Measurements from ENCODE around the gene AADAC.
"Not testable (repeated sequence)": the region's sequence is repeated elsewhere in the genome, so short reads cannot be mapped to it uniquely, and the experiment has no call there.

Gene AADAC

DNA sequence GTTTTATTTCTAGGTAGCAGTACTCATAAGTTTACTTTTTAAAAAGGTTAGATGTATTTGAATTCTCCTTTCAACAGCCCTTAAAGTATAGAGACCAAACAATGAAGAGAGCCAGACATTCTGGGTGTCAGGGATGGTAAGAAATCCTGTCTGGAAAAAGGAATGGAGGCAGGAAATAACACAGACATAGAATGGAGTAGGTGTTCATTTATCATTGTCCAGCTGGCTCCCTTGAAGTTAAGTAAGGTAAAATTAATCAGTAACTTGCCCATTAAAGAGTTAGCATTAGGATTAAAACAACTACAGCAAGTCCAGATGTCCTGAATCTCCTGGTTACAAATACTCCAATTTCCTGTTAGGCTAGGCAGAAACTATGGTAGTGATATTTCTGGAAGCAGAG lies 46.0 kb downstream of the AADAC start:
- DNase-seq = no peak

DNA sequence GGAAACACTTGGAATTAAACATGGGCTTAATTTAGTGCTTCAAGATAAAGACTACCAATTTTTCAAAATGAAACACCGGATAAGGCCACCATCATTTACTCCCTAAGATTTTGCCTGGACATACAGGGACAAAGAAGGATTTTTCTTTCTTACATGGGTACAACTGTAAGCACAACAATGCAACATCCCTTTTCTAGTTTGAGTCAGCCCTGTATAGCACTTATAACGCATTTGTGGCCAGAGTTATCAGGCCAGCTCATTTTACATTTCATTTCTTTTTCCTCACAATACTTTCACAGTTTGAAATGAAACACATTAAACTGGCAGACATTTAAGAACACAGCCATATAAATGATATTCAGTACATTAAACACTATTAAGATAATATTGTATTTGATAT lies 49.7 kb downstream of the AADAC start:
- DNase-seq = no peak

DNA sequence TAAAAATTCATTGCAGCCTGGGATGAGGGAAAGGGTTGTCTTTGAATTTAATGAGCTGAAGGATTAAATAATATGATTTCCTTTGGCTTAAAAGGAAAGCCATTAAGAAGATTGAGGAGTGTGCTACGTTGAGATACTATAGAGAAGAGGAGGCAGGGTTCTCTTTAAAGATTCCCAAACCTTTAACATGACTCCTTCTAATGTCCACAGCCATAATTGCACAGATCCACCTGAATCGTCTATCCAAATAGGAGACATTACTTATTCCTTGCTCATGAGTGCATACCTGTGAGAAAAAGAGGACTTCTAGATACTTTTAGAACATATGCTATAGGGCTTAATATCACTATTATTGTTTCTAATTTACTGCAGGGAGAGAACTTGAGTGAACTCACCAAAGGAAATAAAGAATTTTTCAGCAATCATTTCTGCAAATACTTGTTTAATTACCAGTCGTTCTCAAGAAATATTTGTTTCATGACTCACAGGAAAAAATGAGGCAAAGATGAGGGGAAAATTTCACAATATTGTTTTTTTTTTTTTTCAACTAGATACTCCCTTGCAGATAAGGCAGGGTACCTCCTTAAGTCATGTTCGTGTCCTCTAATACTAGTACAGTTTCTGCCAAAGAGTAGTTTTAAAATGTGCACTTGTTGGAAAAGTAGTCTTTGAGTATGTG lies 50.6 kb downstream of the AADAC start:
- no peak for DNase-seq

DNA sequence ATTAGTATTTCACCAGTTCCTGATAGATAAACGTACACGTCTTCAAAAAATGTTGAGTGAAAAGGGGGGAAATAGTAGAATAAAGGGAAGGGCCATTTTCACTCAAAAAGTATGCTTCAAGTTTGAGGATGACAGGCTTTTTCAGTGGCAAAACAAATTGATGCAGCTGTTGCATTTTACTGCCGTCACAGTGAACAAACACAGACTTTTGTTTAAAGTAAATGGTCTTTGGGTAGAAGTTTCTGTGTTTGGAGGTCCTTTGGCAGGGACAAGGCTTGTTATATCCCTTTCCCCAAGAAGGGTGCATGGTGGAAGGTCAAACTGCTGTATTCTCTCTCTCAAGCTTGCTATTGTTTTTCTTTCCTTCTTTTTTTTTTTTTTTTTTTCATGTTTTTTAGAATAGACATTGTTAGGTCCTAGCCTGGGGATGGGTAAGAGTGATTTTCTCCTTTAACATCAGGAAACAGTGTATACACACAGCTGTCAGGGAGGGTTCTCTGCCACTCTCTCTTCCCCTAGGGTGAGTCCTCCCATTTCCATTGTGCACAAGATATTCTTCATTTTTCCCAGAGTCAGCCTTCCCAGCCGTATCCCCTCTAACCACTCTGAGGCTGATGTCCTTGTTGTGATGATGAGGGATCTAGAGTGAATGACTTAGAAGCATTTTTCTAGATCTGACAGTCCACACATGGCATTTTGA lies 52.9 kb downstream of the AADAC start:
- DNase-seq = no peak

DNA sequence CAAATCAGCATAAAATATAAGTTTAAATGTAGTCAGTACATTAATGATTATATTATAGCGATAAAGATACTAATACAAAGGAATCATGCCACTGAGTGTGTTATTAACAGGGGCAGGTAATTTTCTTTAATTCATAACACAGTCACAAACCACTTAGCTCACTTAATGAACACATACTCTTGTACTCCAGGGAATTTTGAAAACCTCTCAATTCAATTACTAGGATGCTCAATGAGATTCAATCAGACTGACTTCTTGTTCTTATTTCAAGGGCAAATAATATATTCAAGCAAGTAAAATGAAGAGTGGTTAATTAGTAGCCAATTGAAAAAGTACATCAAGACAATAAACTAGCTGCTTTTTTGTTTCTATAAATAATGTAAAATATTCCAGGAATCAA lies 53.8 kb downstream of the AADAC start:
- DNase-seq = no peak

DNA sequence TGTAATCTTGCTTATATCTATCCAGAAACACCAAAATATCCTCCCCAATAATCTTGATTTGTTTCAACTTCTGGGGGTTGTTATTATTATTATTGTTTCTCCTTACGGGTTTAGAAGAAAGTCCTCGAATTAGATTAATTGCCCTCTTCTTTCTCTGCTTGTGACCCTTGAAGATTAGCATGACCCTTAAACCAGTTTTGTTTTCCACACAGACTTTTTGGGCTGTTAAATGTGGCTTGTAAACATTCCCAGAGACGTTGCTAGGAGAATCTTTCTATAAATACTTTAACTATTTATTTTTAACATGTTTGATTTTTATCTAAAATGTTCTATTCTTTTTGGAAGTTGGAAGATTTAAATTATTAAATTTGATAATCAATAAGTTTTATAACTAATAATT lies 55.3 kb downstream of the AADAC start:
- DNase-seq = no peak

DNA sequence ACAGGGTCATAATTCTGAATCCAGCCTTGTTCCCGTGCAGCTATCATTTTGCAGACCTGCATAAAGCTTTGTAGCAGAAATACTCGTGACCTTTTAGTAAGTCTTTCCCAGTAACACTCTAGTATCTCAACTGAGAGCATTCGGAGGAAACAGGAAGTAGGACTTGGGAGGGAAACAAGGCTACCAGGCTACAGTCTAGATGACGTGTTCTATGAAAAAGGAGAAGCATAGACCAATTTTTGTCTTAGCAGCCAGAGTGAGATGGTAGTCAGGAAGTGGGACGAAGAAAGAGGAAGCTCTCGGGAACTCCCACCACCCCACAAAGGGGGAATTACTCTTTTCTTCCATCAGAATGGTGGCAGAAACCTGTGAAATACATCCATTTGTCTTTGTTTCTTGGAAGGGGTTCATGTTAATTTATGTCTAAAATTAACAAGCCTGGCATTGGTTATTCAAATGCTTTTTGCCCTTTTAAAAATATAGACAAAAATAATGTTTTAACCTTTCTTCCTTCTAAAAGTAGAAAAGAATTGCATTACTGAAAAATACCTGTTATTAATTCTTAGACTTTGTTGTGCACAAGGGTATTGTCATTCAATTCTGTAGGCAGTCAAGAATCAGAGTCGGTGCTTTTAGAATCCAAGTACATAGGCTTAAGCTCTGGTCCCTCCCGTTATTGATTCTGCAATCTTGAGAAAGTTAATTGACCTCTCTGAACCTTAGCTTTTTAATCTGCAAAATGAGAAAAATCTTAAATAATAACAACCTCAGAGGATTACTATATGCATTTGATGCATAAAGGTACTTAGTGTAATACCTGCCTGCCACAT lies 57.9 kb downstream of the AADAC start:
- DNase-seq = peak; percentile 68

DNA sequence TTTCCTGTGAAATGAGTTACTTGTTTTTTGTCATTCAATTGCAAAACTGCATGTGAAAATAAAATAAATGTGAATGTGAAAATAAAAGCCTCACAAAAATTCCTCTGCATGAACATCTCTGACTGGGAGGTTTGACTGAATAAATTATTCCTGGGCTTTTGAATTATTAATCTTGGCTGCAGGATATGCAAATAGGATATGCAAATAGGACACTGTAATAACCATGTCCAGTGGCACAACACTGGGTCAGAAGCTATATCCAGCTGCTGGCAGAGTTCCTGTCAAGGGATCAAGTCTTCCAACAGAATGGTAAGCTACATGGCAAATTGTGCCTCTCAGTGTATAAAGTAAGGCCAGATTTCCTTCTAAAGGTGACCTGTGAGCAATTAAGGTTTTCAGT lies 59.5 kb downstream of the AADAC start, which contains the start of gene SUCNR1:
TSS of gene SUCNR1 (plus strand) at position 246 of the 400 bp plus-strand sequence. CDS start 6,250 bp downstream, outside the sequence.
- DNase-seq = no peak

DNA sequence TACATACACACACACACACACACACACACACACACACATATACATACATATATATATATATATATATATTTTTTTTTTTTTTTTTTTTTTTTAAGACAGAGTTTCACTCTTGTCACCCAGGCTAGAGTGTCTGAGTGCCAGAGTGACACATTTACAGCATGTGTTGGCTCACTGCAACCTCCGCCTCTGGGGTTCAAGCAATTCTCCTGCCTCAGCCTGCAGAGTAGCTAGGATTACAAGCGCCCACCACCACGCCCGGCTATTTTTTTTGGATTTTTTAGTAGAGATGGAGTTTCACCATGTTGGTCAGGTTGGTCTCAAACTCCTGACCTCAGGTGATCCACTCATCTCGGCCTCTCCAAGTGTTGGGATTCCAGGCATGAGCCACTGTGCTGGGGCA lies 60.2 kb downstream of the AADAC start:
- DNase-seq = not testable (repeated sequence)

DNA sequence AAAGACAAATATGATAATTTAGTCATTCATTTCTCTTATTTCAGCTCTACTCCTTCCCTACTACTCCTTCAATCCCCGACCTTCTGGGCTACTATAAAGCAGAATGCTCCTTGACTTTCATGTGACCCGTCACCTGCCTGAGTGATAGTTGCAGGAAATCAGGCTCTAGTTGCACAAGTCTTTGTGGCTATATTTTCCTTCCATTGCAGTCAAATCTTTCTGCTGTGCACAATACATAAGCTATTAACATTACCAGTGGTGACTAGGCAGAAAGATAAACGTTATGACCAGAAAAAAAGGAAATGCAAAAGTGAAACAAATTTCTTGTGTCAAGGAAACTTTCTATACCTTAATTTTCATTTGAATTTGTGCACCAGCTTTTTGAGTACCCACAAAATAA lies 61.8 kb downstream of the AADAC start:
- peak; percentile 39 for DNase-seq

DNA sequence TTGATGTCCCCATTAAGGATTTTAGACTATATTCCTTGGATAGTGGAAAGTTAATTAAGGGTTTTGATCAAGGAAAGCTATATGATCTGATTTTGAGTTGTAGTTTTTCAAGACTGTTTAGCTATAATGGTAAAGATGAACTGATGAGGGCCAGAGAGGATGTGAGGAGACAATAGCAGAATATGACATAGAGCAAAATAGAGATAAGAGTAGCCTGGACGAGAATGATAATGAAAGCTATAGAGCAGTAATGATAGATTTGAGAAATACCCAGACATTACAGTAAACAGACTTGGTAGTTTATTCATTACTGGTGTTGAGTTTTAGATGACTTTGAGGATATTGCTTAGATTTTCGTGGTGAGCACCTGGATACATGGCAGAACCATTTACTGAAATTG lies 63.4 kb downstream of the AADAC start:
- DNase-seq = no peak

Data from RPMI8226 (cell line).